Progenitor cell of endocrine pancreas (in vitro differentiated cells): ENCODE measurements around the gene ADAMTS5. TPM values are rescaled to one million over a fixed set of nuclear protein-coding genes. Genes with fewer than 3 reads are reported as not detected.

ENCODE experiments used
- DNase-seq: peaks from one replicate; pipeline ENCODE4 v3.0.0; 2021; ENCODE audit warnings: low spot score; ENCODE audit not compliant: unreplicated experiment
- H3K27ac Mint-ChIP-seq: 2 replicates; pipeline ENCODE4 v1.8.0; 2021; ENCODE audit warnings: mild to moderate bottlenecking, moderate library complexity, mixed read lengths
- H3K27me3 Mint-ChIP-seq: 2 replicates; pipeline ENCODE4 v1.8.0; 2021; ENCODE audit warnings: mixed read lengths
- H3K36me3 Mint-ChIP-seq: 2 replicates; pipeline ENCODE4 v1.8.0; 2022; ENCODE audit warnings: mixed read lengths; ENCODE audit not compliant: insufficient read depth
- H3K4me1 Mint-ChIP-seq: 2 replicates; pipeline ENCODE4 v1.8.0; 2021; ENCODE audit warnings: low read depth, mixed read lengths
- H3K4me3 Mint-ChIP-seq: 2 replicates; pipeline ENCODE4 v1.8.0; 2021; ENCODE audit warnings: low read depth, mild to moderate bottlenecking, moderate library complexity, mixed read lengths
- H3K9me3 Mint-ChIP-seq: 2 replicates; pipeline ENCODE4 v1.8.0; 2021; ENCODE audit warnings: low read depth, mixed read lengths
- total RNA-seq: library from RNA; stranded (reverse); gene quantifications from 2 replicates; pipeline ENCODE4 v1.2.1, GENCODE V29; 2021
- TF ChIP-seq, protein P1 (sequence below): fragments of 200-600 bp; sonication (generic); IDR thresholded peaks from one replicate; pipeline ENCODE4 v1.5.0; 2021; ENCODE audit warnings: antibody characterized with exemption, mild to moderate bottlenecking; ENCODE audit not compliant: unreplicated experiment

The ADAMTS5 gene
- total RNA-seq, 1 donor from 2014 or later = 3.2 TPM

DNA sequence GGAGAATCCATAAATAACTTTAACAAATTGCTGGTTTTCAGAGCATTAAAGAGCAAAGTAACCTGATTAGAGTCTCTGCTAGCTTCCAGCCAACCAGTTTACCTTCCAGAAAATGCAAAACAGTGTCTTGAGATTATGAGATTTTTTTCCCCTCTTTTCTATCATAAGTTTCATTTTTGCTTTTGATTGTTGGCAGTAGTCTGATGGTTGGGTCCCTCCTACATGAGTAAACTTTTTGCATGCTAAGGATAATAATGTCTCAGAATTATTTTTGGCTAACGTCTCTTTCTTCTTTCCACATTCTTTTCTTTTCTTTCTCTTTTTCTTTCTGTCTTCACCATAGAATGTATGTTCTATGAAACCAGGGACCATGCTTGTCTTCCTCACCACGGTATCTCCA lies 6.3 kb upstream of the ADAMTS5 start:
- no peaks in the 10 kb centered on the region for H3K36me3 Mint-ChIP-seq
- DNase-seq = no peak
- H3K9me3 Mint-ChIP-seq = no peaks in the 10 kb centered on the region
- no peak overlapping the region for H3K27ac Mint-ChIP-seq
- peaks cover 53% of the 10 kb centered on the region for H3K27me3 Mint-ChIP-seq
- TF ChIP-seq, protein P1, sequence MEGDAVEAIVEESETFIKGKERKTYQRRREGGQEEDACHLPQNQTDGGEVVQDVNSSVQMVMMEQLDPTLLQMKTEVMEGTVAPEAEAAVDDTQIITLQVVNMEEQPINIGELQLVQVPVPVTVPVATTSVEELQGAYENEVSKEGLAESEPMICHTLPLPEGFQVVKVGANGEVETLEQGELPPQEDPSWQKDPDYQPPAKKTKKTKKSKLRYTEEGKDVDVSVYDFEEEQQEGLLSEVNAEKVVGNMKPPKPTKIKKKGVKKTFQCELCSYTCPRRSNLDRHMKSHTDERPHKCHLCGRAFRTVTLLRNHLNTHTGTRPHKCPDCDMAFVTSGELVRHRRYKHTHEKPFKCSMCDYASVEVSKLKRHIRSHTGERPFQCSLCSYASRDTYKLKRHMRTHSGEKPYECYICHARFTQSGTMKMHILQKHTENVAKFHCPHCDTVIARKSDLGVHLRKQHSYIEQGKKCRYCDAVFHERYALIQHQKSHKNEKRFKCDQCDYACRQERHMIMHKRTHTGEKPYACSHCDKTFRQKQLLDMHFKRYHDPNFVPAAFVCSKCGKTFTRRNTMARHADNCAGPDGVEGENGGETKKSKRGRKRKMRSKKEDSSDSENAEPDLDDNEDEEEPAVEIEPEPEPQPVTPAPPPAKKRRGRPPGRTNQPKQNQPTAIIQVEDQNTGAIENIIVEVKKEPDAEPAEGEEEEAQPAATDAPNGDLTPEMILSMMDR = no peak
- H3K4me1 Mint-ChIP-seq = no peaks in the 10 kb centered on the region
- no peak overlapping the region for H3K4me3 Mint-ChIP-seq

GRCh38 chr21:26972192-26972591 lies 5.3 kb upstream of the ADAMTS5 start:
- Mint-ChIP-seq H3K9me3 (no peaks in the 10 kb centered on the region), H3K4me1 (peaks cover 4% of the 10 kb centered on the region), H3K4me3 (no peak overlapping the region), H3K27me3 (peaks cover 64% of the 10 kb centered on the region), H3K27ac (no peak overlapping the region), H3K36me3 (no peaks in the 10 kb centered on the region)
- DNase-seq = no peak
- TF ChIP-seq, protein P1 = no peak

DNA sequence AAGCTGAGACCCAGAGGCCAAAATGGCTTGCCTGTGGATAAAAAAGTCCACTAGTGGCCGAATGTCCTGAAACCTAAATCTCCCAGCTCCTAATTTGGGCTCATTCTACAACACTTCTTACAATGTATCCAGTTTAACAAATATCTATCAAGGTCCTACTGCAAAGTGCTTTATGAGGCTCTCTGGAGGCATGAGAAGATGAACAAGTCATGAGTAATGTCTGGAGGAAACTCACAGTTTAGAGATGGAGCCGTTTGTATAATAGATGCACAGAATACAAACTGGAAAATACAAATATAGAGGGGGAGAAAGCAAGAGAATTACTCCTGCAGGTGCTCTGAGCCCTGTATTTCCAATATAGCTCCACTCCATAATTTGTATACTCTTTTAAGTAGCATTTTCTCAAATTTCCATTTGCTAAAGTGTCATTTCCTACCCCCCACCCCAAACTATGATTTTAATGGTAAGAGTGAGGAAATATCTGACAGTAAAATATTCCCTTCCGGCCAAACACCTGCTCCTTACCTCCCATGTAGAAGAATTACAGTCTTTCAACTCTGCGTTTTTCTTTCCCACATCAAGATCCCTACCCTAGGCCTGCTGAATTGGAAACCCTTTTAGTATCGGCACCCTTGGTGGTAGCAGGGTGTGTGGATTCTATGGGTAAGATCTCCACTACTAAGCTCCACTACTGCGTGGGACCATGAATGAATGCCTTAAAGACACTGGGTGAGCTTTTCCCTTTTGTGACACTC lies 3.3 kb upstream of the ADAMTS5 start:
- Mint-ChIP-seq H3K36me3 (no peaks in the 10 kb centered on the region), H3K27ac (no peak overlapping the region), H3K4me3 (no peak overlapping the region), H3K9me3 (no peaks in the 10 kb centered on the region), H3K27me3 (peaks cover 81% of the 10 kb centered on the region), H3K4me1 (peaks cover 10% of the 10 kb centered on the region)
- no peak for DNase-seq
- TF ChIP-seq, protein P1 = no peak

- Mint-ChIP-seq H3K36me3 (no peaks in the 10 kb centered on the region), H3K9me3 (no peaks in the 10 kb centered on the region), H3K4me3 (peak overlapping the region; percentile 77), H3K4me1 (peaks cover 10% of the 10 kb centered on the region), H3K27ac (peak overlapping the region; percentile 57), H3K27me3 (peaks cover 82% of the 10 kb centered on the region)
- TF ChIP-seq, protein P1 = no peak
- DNase-seq = no peak
These were observed 233 bp downstream of the ADAMTS5 start for GRCh38 chr21:26966649-26967061.

GRCh38 chr21:26965907-26966581 lies 844 bp downstream of the ADAMTS5 start:
- H3K4me1 Mint-ChIP-seq = peaks cover 10% of the 10 kb centered on the region
- TF ChIP-seq, protein P1 = no peak
- H3K9me3 Mint-ChIP-seq = no peaks in the 10 kb centered on the region
- DNase-seq = peak; percentile 24
- H3K36me3 Mint-ChIP-seq = no peaks in the 10 kb centered on the region
- peak overlapping the region; percentile 77 for H3K4me3 Mint-ChIP-seq
- H3K27ac Mint-ChIP-seq = peak overlapping the region; percentile 57
- H3K27me3 Mint-ChIP-seq = peaks cover 81% of the 10 kb centered on the region
